Measurements from ENCODE around the gene AKR7A2. TPM values are rescaled to one million over a fixed set of nuclear protein-coding genes. Genes with fewer than 3 reads are reported as not detected.

The AKR7A2 gene
- total and polyA plus RNA-seq, 9 of the 15 experiments (the other 6 are each of a cell fraction or from before 2014, with no cell fraction given) = 2.0 to 78.4 (median 49.4) TPM

DNA sequence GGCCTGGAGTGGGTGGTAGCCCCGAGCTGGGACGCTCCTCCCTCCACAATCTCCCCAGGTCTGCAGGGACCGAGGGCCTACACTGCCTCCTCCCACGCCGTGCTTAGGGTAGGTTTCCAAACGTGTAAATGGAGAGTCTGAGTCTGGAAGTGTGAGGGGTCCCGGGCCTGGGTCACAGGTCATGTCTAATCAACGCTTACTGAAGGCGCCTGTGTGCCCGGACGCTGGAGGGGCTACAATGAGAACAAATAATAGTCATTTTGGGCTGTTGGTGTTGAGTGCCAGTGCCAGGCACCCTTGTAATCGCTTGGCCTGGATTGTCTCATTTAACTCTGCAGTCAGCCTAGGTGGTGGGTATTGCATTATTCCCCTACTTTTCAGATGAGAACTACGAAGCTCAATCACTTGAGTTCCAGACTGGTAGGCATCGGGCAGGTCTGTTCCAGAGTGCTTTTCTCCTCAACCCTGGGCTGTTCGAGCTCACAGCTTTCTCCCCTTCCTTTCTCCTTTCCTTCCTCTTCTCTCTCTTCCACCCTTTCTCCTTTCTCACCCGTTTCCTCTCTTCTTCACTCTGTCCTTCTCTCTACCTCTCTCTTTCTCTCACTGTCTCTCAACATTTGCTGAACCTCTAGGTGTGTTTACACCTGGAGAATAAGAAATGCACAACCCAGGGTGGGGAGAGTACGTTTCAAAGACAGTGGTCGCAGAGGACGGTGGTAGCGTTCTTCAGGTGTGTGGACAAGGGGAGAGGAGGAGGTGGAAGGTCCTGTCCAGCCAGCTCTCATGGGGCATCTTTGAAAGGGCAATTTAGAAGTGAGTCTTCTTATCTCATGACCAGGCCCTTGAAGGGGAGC, 1.1 kb upstream of the AKR7A2 start (continued):
- TF ChIP-seq POU5F1 (IDR thresholded peaks at IDR 0.05; ENCODE audit: borderline replicate concordance, low read depth, low read length, partially characterized antibody) (no peak), ZNF699 (CRISPR knock-in tag; IDR thresholded peaks at IDR 0.05; ENCODE audit: insufficient replicate concordance) (no peak), HEY1 (CRISPR knock-in tag; IDR thresholded peaks at IDR 0.05; ENCODE audit: borderline replicate concordance) (no peak), U2AF2 (optimal IDR thresholded peaks at IDR 0.05; ENCODE audit: low read depth, low read length) (no peak), TCF3 (CRISPR knock-in tag; IDR thresholded peaks at IDR 0.05) (no peak), ZNF354B (CRISPR knock-in tag; IDR thresholded peaks at IDR 0.05) (no peak), MYBL2 (IDR thresholded peaks at IDR 0.05; ENCODE audit: low read depth) (no peak; the same call in 1 of the 2 replicates), MYBL2 (CRISPR knock-in tag; IDR thresholded peaks at IDR 0.05; ENCODE audit: borderline replicate concordance) (no peak), HMGN3 (IDR thresholded peaks at IDR 0.05; ENCODE audit: borderline replicate concordance, extremely low read depth, insufficient read length, low read depth, low read length) (no peak), THRAP3 (IDR thresholded peaks at IDR 0.05; ENCODE audit: borderline replicate concordance) (peak; percentile 67), GATA2 (CRISPR knock-in tag; IDR thresholded peaks at IDR 0.05) (peak; percentile 2; the same call in 1 of the 2 replicates), GTF2E2 (tag; IDR thresholded peaks at IDR 0.05) (no peak), SMARCC2 (IDR thresholded peaks at IDR 0.05; ENCODE audit: low read depth) (no peak)
- TF ChIP-seq, protein P1, sequence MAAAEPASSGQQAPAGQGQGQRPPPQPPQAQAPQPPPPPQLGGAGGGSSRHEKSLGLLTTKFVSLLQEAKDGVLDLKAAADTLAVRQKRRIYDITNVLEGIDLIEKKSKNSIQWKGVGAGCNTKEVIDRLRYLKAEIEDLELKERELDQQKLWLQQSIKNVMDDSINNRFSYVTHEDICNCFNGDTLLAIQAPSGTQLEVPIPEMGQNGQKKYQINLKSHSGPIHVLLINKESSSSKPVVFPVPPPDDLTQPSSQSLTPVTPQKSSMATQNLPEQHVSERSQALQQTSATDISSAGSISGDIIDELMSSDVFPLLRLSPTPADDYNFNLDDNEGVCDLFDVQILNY (CRISPR knock-in tag; IDR thresholded peaks at IDR 0.05) = no peak
- TF ChIP-seq, protein P2, sequence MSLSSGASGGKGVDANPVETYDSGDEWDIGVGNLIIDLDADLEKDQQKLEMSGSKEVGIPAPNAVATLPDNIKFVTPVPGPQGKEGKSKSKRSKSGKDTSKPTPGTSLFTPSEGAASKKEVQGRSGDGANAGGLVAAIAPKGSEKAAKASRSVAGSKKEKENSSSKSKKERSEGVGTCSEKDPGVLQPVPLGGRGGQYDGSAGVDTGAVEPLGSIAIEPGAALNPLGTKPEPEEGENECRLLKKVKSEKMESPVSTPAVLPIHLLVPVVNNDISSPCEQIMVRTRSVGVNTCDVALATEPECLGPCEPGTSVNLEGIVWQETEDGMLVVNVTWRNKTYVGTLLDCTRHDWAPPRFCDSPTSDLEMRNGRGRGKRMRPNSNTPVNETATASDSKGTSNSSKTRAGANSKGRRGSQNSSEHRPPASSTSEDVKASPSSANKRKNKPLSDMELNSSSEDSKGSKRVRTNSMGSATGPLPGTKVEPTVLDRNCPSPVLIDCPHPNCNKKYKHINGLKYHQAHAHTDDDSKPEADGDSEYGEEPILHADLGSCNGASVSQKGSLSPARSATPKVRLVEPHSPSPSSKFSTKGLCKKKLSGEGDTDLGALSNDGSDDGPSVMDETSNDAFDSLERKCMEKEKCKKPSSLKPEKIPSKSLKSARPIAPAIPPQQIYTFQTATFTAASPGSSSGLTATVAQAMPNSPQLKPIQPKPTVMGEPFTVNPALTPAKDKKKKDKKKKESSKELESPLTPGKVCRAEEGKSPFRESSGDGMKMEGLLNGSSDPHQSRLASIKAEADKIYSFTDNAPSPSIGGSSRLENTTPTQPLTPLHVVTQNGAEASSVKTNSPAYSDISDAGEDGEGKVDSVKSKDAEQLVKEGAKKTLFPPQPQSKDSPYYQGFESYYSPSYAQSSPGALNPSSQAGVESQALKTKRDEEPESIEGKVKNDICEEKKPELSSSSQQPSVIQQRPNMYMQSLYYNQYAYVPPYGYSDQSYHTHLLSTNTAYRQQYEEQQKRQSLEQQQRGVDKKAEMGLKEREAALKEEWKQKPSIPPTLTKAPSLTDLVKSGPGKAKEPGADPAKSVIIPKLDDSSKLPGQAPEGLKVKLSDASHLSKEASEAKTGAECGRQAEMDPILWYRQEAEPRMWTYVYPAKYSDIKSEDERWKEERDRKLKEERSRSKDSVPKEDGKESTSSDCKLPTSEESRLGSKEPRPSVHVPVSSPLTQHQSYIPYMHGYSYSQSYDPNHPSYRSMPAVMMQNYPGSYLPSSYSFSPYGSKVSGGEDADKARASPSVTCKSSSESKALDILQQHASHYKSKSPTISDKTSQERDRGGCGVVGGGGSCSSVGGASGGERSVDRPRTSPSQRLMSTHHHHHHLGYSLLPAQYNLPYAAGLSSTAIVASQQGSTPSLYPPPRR (CRISPR knock-in tag; IDR thresholded peaks at IDR 0.05; ENCODE audit: borderline replicate concordance) = no peak
- TF ChIP-seq, protein P3, sequence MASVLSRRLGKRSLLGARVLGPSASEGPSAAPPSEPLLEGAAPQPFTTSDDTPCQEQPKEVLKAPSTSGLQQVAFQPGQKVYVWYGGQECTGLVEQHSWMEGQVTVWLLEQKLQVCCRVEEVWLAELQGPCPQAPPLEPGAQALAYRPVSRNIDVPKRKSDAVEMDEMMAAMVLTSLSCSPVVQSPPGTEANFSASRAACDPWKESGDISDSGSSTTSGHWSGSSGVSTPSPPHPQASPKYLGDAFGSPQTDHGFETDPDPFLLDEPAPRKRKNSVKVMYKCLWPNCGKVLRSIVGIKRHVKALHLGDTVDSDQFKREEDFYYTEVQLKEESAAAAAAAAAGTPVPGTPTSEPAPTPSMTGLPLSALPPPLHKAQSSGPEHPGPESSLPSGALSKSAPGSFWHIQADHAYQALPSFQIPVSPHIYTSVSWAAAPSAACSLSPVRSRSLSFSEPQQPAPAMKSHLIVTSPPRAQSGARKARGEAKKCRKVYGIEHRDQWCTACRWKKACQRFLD (CRISPR knock-in tag; IDR thresholded peaks at IDR 0.05) = no peak
- TF ChIP-seq, protein P4, sequence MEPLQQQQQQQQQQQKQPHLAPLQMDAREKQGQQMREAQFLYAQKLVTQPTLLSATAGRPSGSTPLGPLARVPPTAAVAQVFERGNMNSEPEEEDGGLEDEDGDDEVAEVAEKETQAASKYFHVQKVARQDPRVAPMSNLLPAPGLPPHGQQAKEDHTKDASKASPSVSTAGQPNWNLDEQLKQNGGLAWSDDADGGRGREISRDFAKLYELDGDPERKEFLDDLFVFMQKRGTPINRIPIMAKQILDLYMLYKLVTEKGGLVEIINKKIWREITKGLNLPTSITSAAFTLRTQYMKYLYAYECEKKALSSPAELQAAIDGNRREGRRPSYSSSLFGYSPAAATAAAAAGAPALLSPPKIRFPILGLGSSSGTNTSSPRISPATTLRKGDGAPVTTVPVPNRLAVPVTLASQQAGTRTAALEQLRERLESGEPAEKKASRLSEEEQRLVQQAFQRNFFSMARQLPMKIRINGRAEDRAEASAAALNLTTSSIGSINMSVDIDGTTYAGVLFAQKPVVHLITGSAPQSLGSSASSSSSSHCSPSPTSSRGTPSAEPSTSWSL (CRISPR knock-in tag; IDR thresholded peaks at IDR 0.05; ENCODE audit: borderline replicate concordance) = no peak

All from K562 (cell line).